ENCODE results near the gene TNFSF13.

- TF ChIP-seq CTCF (IDR thresholded peaks at IDR 0.05; ENCODE audit: low read depth, low read length) = no peak; the same call in 1 of the 2 replicates
- no peak for TF ChIP-seq EZH2phosphoT487 (IDR thresholded peaks at IDR 0.05; ENCODE audit: low read depth)
These were observed 24.1 kb downstream of the TNFSF13 start for GRCh38 chr17:7582396-7583252.
